ENCODE results near the gene KCNMA1.

GRCh38 chr10:77554996-77555397, 82.6 kb downstream of the KCNMA1 start:
- TF ChIP-seq CTCF (IDR thresholded peaks at IDR 0.05) (no peak), POLR2A (IDR thresholded peaks at IDR 0.05) (no peak)

Data from vagina (tissue), 2 donors.